Neural cell (in vitro differentiated cells): ENCODE measurements around the gene POLL.

Source experiments
- CTCF ChIP-seq: fragments of 450-650 bp; IDR thresholded peaks from 2 replicates; pipeline ENCODE4 v1.5.1; 2014; ENCODE audit warnings: antibody characterized with exemption, mild to moderate bottlenecking, moderate library complexity; ENCODE audit not compliant: poor library complexity, severe bottlenecking
- EP300 ChIP-seq: fragments of 450-650 bp; conservative IDR thresholded peaks from 2 replicates; pipeline ENCODE4 v1.6.1; 2014; ENCODE audit warnings: antibody characterized with exemption, mild to moderate bottlenecking, moderate library complexity; ENCODE audit not compliant: poor library complexity, severe bottlenecking
- EZH2 ChIP-seq: fragments of 200-600, 300-800 bp; shearing (Covaris generic), sonication (generic); IDR thresholded peaks from 2 replicates; pipeline ENCODE4 v1.6.1; 2014; ENCODE audit warnings: antibody characterized with exemption, low read length, borderline replicate concordance, mild to moderate bottlenecking; ENCODE audit not compliant: insufficient read depth, poor library complexity, severe bottlenecking
- POLR2AphosphoS5 ChIP-seq: IDR thresholded peaks from 2 replicates; pipeline ENCODE4 v1.6.1; 2012
- RAD21 ChIP-seq: fragments of 450-650 bp; conservative IDR thresholded peaks from 2 replicates; pipeline ENCODE4 v1.6.1; 2014; ENCODE audit warnings: antibody characterized with exemption, mild to moderate bottlenecking, moderate library complexity
- TAF1 ChIP-seq: IDR thresholded peaks from 2 replicates; pipeline ENCODE4 v1.6.1; 2012; ENCODE audit warnings: low read depth

- TF ChIP-seq CTCF (no peak), EP300 (no peak), TAF1 (no peak), EZH2 (no peak), POLR2AphosphoS5 (no peak), RAD21 (no peak)
These were observed 25.6 kb upstream of the POLL start for GRCh38 chr10:101613646-101614045.
